Stimulated activated CD4-positive, alpha-beta T cell treated with anti-CD3 and anti-CD28 coated beads, Interleukin-12 subunit alpha, Interleukin-12 subunit beta, amount 100 ng/mL, for 48 hours (primary cell): ENCODE data around the gene CYB561.

Source experiments
- DNase-seq, 3 donors: peaks; one replicate each; pipeline ENCODE4 v3.0.0-alpha.2; 2020; ENCODE audit warnings: low read depth in 2 of 3, low spot score in 1 of 3

The CYB561 gene

GRCh38 chr17:63414222-63414621, 31.9 kb downstream of the CYB561 start:
- DNase-seq: no peak

- no peak for DNase-seq
These were observed 33.0 kb downstream of the CYB561 start for GRCh38 chr17:63413128-63413527.

GRCh38 chr17:63412234-63412633, 33.9 kb downstream of the CYB561 start:
- DNase-seq: no peak

GRCh38 chr17:63407741-63408330, 38.3 kb downstream of the CYB561 start:
- no peak for DNase-seq

- DNase-seq: peak; percentile 39 to 73 (median 63)
These were observed 39.3 kb downstream of the CYB561 start for GRCh38 chr17:63406689-63407330.

GRCh38 chr17:63405741-63406261, 40.3 kb downstream of the CYB561 start:
- peak in 1 of 3 donors; percentile 35 for DNase-seq

- no peak for DNase-seq
These were observed 41.1 kb downstream of the CYB561 start for GRCh38 chr17:63405020-63405419.

GRCh38 chr17:63402431-63403212, 43.5 kb downstream of the CYB561 start:
- no peak for DNase-seq

GRCh38 chr17:63399856-63400255, 46.2 kb downstream of the CYB561 start:
- DNase-seq: no peak

GRCh38 chr17:63399316-63399715, 46.8 kb downstream of the CYB561 start:
- no peak for DNase-seq

- no peak for DNase-seq
These were observed 47.4 kb downstream of the CYB561 start for GRCh38 chr17:63398680-63399079.

- DNase-seq: no peak
These were observed 50.9 kb downstream of the CYB561 start for GRCh38 chr17:63395075-63395805.

GRCh38 chr17:63390090-63390489, 56.0 kb downstream of the CYB561 start:
- DNase-seq: no peak

GRCh38 chr17:63387656-63388340, 58.3 kb downstream of the CYB561 start:
- no peak for DNase-seq

GRCh38 chr17:63382826-63383225, 63.3 kb downstream of the CYB561 start:
- DNase-seq: no peak
